GM11168 (cell line): ENCODE measurements around the gene DNASE1L3.

Source experiments
- in situ Hi-C: fragments of 300-500 bp; cut with MboI; formaldehyde crosslinking; loops from one replicate; pipeline ENCODE4 v1.12.0; 2022; ENCODE audit warnings: low sequenced_read_pairs; ENCODE audit not compliant: unreplicated experiment

The DNASE1L3 gene

DNA sequence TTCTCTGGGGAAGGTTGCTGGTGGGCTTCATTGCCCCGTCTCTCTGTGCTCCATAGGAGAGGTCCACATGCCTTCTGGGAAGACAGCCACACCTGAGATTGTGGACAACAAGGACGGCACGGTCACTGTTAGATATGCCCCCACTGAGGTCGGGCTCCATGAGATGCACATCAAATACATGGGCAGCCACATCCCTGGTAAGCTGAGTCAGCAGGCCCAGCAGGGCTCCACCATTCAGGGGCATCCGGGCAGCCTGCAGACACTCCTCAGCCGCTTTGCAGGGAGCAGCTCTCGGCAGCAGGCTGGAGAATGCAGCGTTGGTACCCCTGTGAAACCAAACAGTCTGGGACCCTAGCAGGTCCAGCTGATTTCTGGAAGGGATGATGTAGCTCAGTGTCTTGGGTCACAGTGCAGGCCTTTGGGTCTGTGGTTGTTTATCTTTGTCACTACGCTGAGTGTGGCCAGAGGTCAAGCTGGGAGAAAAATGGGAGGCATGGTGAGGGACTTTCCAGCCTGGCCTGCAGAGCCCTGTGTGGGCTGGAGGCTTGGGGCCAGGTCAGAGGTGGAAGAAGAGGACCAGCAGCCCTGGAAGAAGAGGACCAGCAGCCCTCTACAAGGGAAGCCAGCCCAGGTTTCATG is 67.2 kb downstream of the DNASE1L3 start:
- in situ Hi-C loops = no loop called here
